HUES48 (cell line): ENCODE measurements around the gene GFM1.

ENCODE experiments used
- H3K27ac ChIP-seq: one replicate; pipeline ENCODE4 v1.7.0; 2013; ENCODE audit warnings: low read depth, low read length, inconsistent platforms
- H3K27me3 ChIP-seq: 2 replicates; pipeline ENCODE4 v1.6.1; 2013; ENCODE audit warnings: mild to moderate bottlenecking, low read length; ENCODE audit not compliant: control insufficient read depth, insufficient read depth
- H3K36me3 ChIP-seq: 2 replicates; pipeline ENCODE4 v1.6.1; 2013; ENCODE audit warnings: low read length; ENCODE audit not compliant: control insufficient read depth, insufficient read depth
- H3K4me1 ChIP-seq: 2 replicates; pipeline ENCODE4 v1.6.1; 2013; ENCODE audit warnings: mild to moderate bottlenecking, low read length; ENCODE audit not compliant: control insufficient read depth, insufficient read depth
- H3K4me3 ChIP-seq: 2 replicates; pipeline ENCODE4 v1.5.1; 2013; ENCODE audit warnings: mild to moderate bottlenecking, low read depth, low read length
- H3K9ac ChIP-seq: 2 replicates; pipeline ENCODE4 v1.6.1; 2013; ENCODE audit warnings: mild to moderate bottlenecking, low read depth, low read length, moderate library complexity
- H3K9me3 ChIP-seq: 2 replicates; pipeline ENCODE4 v1.6.1; 2013; ENCODE audit warnings: low read length; ENCODE audit not compliant: control insufficient read depth, insufficient read depth

The GFM1 gene

DNA sequence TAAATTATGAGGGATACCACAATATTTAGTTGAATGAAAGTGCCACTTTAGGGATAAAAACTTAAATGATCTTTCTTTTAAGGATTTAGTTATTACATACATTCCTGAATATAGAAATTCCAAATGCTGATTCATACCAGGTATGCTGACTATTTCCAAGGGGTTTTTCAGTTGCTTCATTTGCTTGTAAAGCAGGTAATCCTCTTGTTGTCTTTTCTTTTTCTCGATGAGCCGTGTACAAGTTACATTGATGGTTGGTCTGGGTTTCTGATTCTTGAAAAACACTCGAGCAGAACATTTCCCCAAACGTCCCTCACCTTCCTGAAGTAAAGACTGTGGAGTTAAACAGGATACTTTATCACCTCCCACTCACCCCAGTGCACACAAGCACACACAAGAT lies 66.3 kb downstream of the GFM1 start:
- H3K27ac ChIP-seq, result no peak overlapping the region
- H3K27me3 ChIP-seq, result no peaks in the 10 kb centered on the region
- H3K9ac ChIP-seq, result no peak overlapping the region
- H3K4me1 ChIP-seq, result peaks cover 10% of the 10 kb centered on the region; the same call in 1 of the 2 replicates
- H3K9me3 ChIP-seq, result no peaks in the 10 kb centered on the region
- peaks cover 24% of the 10 kb centered on the region for H3K36me3 ChIP-seq
- H3K4me3 ChIP-seq, result no peak overlapping the region

- no peak overlapping the region for H3K27ac ChIP-seq
- H3K36me3 ChIP-seq, result peaks cover 24% of the 10 kb centered on the region
- H3K4me3 ChIP-seq, result no peak overlapping the region
- H3K4me1 ChIP-seq, result peaks cover 10% of the 10 kb centered on the region; the same call in 1 of the 2 replicates
- no peaks in the 10 kb centered on the region for H3K27me3 ChIP-seq
- no peaks in the 10 kb centered on the region for H3K9me3 ChIP-seq
- H3K9ac ChIP-seq, result no peak overlapping the region
Observed at GRCh38 chr3:158711886-158712285, 67.6 kb downstream of the GFM1 start.

- Histone ChIP-seq H3K4me3 (no peak overlapping the region), H3K9ac (no peak overlapping the region), H3K36me3 (peaks cover 24% of the 10 kb centered on the region), H3K9me3 (no peaks in the 10 kb centered on the region), H3K27ac (no peak overlapping the region), H3K27me3 (no peaks in the 10 kb centered on the region), H3K4me1 (peaks cover 10% of the 10 kb centered on the region; the same call in 1 of the 2 replicates)
Observed at GRCh38 chr3:158712443-158712842, 68.1 kb downstream of the GFM1 start.

DNA sequence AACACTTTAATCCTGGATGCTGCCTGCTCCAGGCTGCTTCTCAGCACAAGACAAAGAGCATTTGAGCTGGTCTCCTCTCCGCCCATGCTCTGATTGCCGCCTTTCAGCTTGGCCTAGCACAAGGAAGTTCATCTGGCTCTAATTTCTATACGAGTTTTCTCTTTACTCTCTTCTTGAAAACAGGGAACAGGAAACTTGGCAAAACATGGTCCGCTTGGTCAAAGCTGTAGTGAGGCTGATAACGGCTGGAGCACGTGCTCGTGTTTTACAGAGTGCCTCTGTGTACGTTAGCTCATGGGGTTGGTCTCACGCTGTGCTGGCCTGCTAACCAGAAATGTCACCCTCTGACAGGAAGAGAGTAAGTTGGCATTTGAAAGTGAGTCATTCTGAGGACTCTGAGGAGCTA lies 68.8 kb downstream of the GFM1 start:
- H3K4me3 ChIP-seq, result no peak overlapping the region
- peaks cover 10% of the 10 kb centered on the region; the same call in 1 of the 2 replicates for H3K4me1 ChIP-seq
- no peaks in the 10 kb centered on the region for H3K27me3 ChIP-seq
- peaks cover 21% of the 10 kb centered on the region for H3K36me3 ChIP-seq
- H3K9me3 ChIP-seq, result no peaks in the 10 kb centered on the region
- H3K27ac ChIP-seq, result peak overlapping the region; percentile 30
- H3K9ac ChIP-seq, result 0 out of 2 replicates have a peak overlapping the region, but pooled peaks have one; percentile 9

DNA sequence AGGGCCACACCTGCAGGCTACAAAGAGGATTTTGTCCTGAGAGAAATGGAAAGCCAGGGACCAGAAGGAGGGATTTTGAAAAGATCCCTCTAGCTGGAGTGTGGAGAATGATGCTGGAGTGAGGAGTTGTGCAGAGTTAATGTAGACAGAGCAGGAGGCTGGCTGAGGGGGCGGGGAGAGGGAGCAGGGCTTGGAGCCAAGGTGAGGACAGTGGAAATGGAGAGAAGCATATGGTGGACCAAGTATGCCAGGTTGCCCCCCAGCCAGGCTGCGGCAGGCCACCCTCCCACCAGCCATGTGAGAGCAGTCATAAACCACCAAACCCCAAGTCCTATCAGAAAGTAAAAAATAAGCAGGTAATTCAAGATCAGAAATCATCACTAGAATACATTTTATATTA lies 73.2 kb downstream of the GFM1 start:
- peaks cover 7% of the 10 kb centered on the region; the same call in 1 of the 2 replicates for H3K4me1 ChIP-seq
- H3K4me3 ChIP-seq, result no peak overlapping the region
- no peaks in the 10 kb centered on the region for H3K36me3 ChIP-seq
- H3K27me3 ChIP-seq, result no peaks in the 10 kb centered on the region
- no peak overlapping the region for H3K9ac ChIP-seq
- no peaks in the 10 kb centered on the region for H3K9me3 ChIP-seq
- H3K27ac ChIP-seq, result no peak overlapping the region

DNA sequence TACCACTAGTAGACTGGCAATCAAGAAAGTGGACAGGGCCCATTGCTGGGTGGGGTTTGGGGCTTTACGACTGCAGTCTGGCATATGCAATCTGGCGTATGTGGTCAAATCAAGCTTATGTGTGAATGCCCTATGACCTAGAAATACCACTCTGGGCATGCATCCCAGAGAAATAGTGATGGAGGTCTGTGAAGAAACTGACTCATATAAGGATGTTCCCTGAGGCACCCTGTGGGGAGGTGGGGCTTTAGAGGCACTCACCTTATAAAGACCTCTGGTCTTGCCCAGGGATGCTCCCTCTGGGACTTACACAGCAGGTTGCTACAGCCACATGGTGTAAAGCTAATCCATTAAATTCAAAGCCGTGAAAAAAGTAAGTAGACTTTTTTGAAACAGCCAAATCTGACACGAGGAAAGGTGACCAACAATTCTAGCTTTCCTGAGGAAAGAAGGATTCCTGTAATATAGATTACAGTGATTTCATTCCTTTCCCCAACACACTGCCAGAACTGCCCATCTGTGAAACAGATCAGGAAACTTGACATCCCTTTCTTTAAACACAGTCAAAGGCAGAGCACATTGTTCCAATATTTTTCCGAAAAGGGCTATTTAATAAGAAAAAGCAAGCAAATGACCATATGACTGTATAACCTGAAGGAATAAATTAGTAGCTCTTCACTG lies 74.3 kb downstream of the GFM1 start:
- Histone ChIP-seq H3K4me1 (no peaks in the 10 kb centered on the region), H3K4me3 (no peak overlapping the region), H3K36me3 (no peaks in the 10 kb centered on the region), H3K9ac (no peak overlapping the region), H3K27ac (no peak overlapping the region), H3K9me3 (no peaks in the 10 kb centered on the region), H3K27me3 (no peaks in the 10 kb centered on the region)

GRCh38 chr3:158722108-158722507 lies 77.8 kb downstream of the GFM1 start:
- H3K9me3 ChIP-seq, result no peaks in the 10 kb centered on the region
- H3K36me3 ChIP-seq, result no peaks in the 10 kb centered on the region
- H3K27ac ChIP-seq, result no peak overlapping the region
- H3K4me3 ChIP-seq, result no peak overlapping the region
- H3K4me1 ChIP-seq, result no peaks in the 10 kb centered on the region; the same call in 1 of the 2 replicates
- no peaks in the 10 kb centered on the region for H3K27me3 ChIP-seq
- H3K9ac ChIP-seq, result no peak overlapping the region

DNA sequence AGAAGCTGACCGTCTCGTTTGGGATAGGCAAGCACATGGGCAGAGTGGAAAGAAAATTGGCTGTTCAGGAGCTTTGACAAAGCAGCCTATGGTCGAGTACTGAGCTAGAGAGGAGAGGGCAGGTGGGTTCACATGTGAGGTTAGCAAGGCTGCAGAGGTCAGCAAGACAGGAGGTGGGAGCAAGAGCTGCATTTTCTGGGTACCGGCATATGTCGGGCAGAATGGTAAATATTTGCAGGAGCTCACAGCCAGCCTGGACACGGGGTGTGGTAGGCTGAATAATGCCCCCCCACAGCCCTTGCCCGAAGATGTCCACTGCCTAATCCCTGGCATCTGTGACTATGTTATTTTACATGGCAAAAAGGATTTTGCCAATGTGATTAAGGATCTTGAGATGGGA lies 79.7 kb downstream of the GFM1 start:
- H3K4me1 ChIP-seq, result no peaks in the 10 kb centered on the region; the same call in 1 of the 2 replicates
- no peak overlapping the region for H3K9ac ChIP-seq
- H3K36me3 ChIP-seq, result no peaks in the 10 kb centered on the region
- no peak overlapping the region for H3K27ac ChIP-seq
- no peaks in the 10 kb centered on the region for H3K27me3 ChIP-seq
- no peaks in the 10 kb centered on the region for H3K9me3 ChIP-seq
- no peak overlapping the region for H3K4me3 ChIP-seq

GRCh38 chr3:158725348-158726011 lies 81.2 kb downstream of the GFM1 start:
- Histone ChIP-seq H3K36me3 (no peaks in the 10 kb centered on the region), H3K9me3 (no peaks in the 10 kb centered on the region), H3K4me3 (no peak overlapping the region), H3K27me3 (no peaks in the 10 kb centered on the region), H3K27ac (no peak overlapping the region), H3K9ac (no peak overlapping the region), H3K4me1 (no peaks in the 10 kb centered on the region; the same call in 1 of the 2 replicates)

GRCh38 chr3:158727206-158728060 lies 83.1 kb downstream of the GFM1 start:
- Histone ChIP-seq H3K4me1 (peaks cover 5% of the 10 kb centered on the region), H3K4me3 (no peak overlapping the region)

DNA sequence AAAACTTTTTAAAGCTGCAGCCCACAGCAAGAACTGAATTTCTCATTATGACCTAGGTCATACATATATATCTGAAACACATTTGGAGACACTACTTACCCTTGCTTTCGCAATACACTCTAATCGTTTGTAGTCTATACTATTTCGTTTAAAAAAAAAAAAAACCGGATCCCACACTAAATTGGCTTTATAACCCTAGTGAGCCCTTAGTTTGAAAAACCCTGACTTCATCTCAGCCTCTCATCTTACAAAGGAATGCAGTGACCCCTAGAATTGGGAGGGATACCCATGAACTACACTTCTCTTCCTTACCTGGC lies 83.7 kb downstream of the GFM1 start:
- Histone ChIP-seq H3K27ac (no peak overlapping the region), H3K4me3 (no peak overlapping the region), H3K4me1 (peaks cover 5% of the 10 kb centered on the region), H3K9ac (no peak overlapping the region), H3K9me3 (no peaks in the 10 kb centered on the region), H3K36me3 (no peaks in the 10 kb centered on the region), H3K27me3 (peaks cover 21% of the 10 kb centered on the region)

More at GRCh38 chr3:158727206-158728060, 83.1 kb downstream of the GFM1 start:
- H3K27me3 ChIP-seq, result peaks cover 16% of the 10 kb centered on the region
- H3K27ac ChIP-seq, result no peak overlapping the region
- H3K36me3 ChIP-seq, result no peaks in the 10 kb centered on the region
- no peak overlapping the region for H3K9ac ChIP-seq
- no peaks in the 10 kb centered on the region for H3K9me3 ChIP-seq
